ENCODE results near the gene KLHL8. TPM values are rescaled to one million over a fixed set of nuclear protein-coding genes. Genes with fewer than 3 reads are reported as not detected.

The KLHL8 gene
- total RNA-seq, 5 donors from 2014 or later (not counting 1 experiment from before 2014, with no cell fraction given) = 8.5 to 11.8 (median 9.8) TPM

DNA sequence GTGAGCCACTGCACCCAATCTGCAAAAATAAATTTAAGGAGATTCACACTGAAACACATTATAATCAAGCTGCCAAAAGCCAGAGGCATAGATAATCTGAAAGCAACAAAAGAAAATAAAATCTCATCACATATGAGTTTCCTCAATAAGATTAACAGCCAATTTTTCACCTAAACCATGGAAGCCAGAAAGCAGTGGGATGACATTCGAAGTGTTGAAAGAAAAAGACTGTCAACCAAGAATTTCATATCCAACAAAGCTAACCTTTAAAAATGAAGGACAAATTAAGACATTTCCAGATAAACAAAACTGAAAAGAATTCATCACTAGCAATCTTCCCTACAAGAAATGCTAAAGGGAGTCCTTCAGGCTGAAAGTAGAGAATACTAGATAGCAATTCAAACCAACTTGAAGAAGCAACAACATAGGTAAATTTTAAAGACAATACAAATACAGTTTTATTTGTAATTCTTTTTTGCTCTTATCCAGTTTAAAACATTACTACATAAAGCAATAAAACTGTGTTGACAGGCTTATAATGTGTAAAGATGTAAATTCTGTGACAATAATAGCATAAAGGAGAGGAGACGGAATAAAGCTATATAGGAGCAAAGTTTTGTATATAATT lies 23.1 kb upstream of the KLHL8 start:
- peaks cover 9% of the 10 kb centered on the region for H3K36me3 Mint-ChIP-seq
- Histone ChIP-seq H3K27ac (ENCODE audit: low read length) (no peak overlapping the region), H3K36me3 (ENCODE audit: control insufficient read depth in 2 of 2, extremely low read depth in 1 of 2, insufficient read depth in 1 of 2, low read length in 1 of 2) (no peaks in the 10 kb centered on the region), H3K27me3 (replicated peaks in 1 of 2; ENCODE audit: control insufficient read depth in 2 of 2, extremely low read depth in 1 of 2, insufficient read depth in 2 of 2, low read length in 1 of 2) (peaks cover 0 to 3% of the 10 kb centered on the region in 2 experiments), H3K4me1 (ENCODE audit: control insufficient read depth in 1 of 2, extremely low read depth in 1 of 2, insufficient read depth in 2 of 2, low read length in 2 of 2) (no peaks in the 10 kb centered on the region), H3K9me3 (peaks cover 4% of the 10 kb centered on the region), H3K4me3 (ENCODE audit: control insufficient read depth in 1 of 2, extremely low read depth in 1 of 2, low read length in 1 of 2) (peak overlapping the region in 1 of 2 donors; percentile 15)
- DNase-seq = no peak
- H3K4me3 Mint-ChIP-seq = no peak overlapping the region
- ChIA-PET CTCF (no interaction called here), POLR2A (no interaction called here)
- no peaks in the 10 kb centered on the region for H3K4me1 Mint-ChIP-seq
- H3K27me3 Mint-ChIP-seq = peaks cover 0 to 14% of the 10 kb centered on the region in 2 donors
- H3K9me3 Mint-ChIP-seq = peaks cover 21 to 26% (median 21%) of the 10 kb centered on the region in 3 donors
- ATAC-seq (replicated peaks in 1 of 4) = no peak
- WGBS (ENCODE audit: insufficient coverage) = 100% methylated on average over 1 of the region's 2 CpGs
- H3K27ac Mint-ChIP-seq = no peak overlapping the region

DNA sequence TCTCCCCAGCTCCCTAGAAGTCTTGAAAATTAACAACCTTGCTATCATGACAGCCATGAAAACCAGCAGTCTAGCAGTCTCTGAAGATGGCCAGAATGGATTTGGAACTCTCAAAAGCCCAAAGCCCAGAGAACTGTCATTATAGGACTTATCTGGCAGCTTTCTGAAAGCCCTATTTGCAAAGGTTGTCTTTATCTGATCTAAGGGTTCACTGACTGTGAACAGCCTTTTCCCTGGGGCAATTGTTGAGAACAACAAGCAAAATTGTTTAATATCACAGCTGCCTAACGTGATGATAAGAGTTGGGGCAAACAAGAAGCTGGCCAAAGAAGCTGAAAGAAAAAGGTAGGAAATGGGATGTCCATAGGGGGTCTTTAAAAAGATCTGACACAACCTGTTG lies 20.9 kb upstream of the KLHL8 start:
- whole genome bisulfite sequencing (ENCODE audit: insufficient coverage) = no CpG with 5 or more reads among the region's 1 CpG
- Mint-ChIP-seq H3K4me3 (no peak overlapping the region), H3K27ac (no peak overlapping the region), H3K27me3 (peaks cover 0 to 8% of the 10 kb centered on the region in 2 donors), H3K4me1 (no peaks in the 10 kb centered on the region), H3K36me3 (peaks cover 9% of the 10 kb centered on the region), H3K9me3 (peaks cover 21 to 23% (median 21%) of the 10 kb centered on the region in 3 donors)
- DNase-seq (no peak), ATAC-seq (replicated peaks in 1 of 4) (no peak)
- Histone ChIP-seq H3K36me3 (ENCODE audit: control insufficient read depth in 2 of 2, extremely low read depth in 1 of 2, insufficient read depth in 1 of 2, low read length in 1 of 2) (no peaks in the 10 kb centered on the region), H3K27ac (ENCODE audit: low read length) (no peak overlapping the region), H3K27me3 (replicated peaks in 1 of 2; ENCODE audit: control insufficient read depth in 2 of 2, extremely low read depth in 1 of 2, insufficient read depth in 2 of 2, low read length in 1 of 2) (peaks cover 0 to 3% of the 10 kb centered on the region in 2 experiments), H3K4me3 (ENCODE audit: control insufficient read depth in 1 of 2, extremely low read depth in 1 of 2, low read length in 1 of 2) (no peak overlapping the region), H3K9me3 (peaks cover 4% of the 10 kb centered on the region), H3K4me1 (ENCODE audit: control insufficient read depth in 1 of 2, extremely low read depth in 1 of 2, insufficient read depth in 2 of 2, low read length in 2 of 2) (peaks cover 0 to under 1% of the 10 kb centered on the region in 2 experiments)
- ChIA-PET CTCF (interaction anchor here (0.6 to 3.0 kb wide), 3 partner anchors 91 to 332 kb away, joined by 7 to 10 read pairs (median 8); no protein-coding TSS in a partner anchor), POLR2A (interaction anchor here in 1 of 2 donors (0.6 kb wide), 1 partner anchor 350 kb away, joined by 3 read pairs; no protein-coding TSS in a partner anchor)

- POLR2A ChIA-PET = interaction anchor here (0.6 to 1.1 kb wide), 2 partner anchors 87 to 151 kb away, joined by 3 to 6 read pairs; partner anchors contain the start of gene HSD17B11 (in 1 of the 2)
- no peak for ATAC-seq (replicated peaks in 1 of 4)
Observed at GRCh38 chr4:87240341-87240740, 19.9 kb upstream of the KLHL8 start.

DNA sequence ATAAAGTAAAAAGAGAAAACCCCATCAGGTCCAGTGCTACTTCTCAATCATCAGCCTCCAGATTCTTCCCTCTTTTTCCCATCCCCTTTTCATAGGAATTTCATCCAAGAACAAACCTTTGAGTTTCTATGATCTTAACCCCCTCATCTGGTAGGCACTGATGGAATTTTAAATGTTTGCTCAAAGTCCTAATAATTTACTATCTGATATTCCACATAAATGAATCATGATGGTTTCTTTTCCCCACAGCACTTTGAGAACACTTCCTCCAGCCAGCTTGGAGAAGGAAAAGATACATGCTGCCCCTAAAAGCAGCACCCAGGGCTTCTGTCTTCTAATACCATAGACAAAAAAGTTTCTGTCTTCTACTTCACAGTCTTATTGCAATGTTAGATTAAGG lies 19.4 kb upstream of the KLHL8 start:
- H3K9me3 ChIP-seq = peaks cover 4% of the 10 kb centered on the region
- Mint-ChIP-seq H3K36me3 (peaks cover 9% of the 10 kb centered on the region), H3K9me3 (peaks cover 21 to 23% (median 21%) of the 10 kb centered on the region in 3 donors), H3K27ac (no peak overlapping the region), H3K27me3 (peaks cover 0 to 8% of the 10 kb centered on the region in 2 donors), H3K4me3 (no peak overlapping the region), H3K4me1 (peaks cover 0 to 9% (median 0%) of the 10 kb centered on the region in 3 donors)
- ATAC-seq (replicated peaks in 1 of 4) = no peak
- peaks cover 0 to 4% of the 10 kb centered on the region in 2 experiments for H3K4me1 ChIP-seq (ENCODE audit: control insufficient read depth in 1 of 2, extremely low read depth in 1 of 2, insufficient read depth in 2 of 2, low read length in 2 of 2)
- ChIA-PET CTCF (interaction anchor here (0.9 to 3.0 kb wide), 2 partner anchors 89 to 317 kb away, joined by 3 to 10 read pairs; no protein-coding TSS in a partner anchor), POLR2A (interaction anchor here (0.6 to 1.1 kb wide), 2 partner anchors 86 to 151 kb away, joined by 3 to 6 read pairs; partner anchors contain the start of gene HSD17B11 (in 1 of the 2))
- H3K27me3 ChIP-seq (replicated peaks in 1 of 2; ENCODE audit: control insufficient read depth in 2 of 2, extremely low read depth in 1 of 2, insufficient read depth in 2 of 2, low read length in 1 of 2) = no peaks in the 10 kb centered on the region
- H3K36me3 ChIP-seq (ENCODE audit: control insufficient read depth in 2 of 2, extremely low read depth in 1 of 2, insufficient read depth in 1 of 2, low read length in 1 of 2) = no peaks in the 10 kb centered on the region
- no peak for DNase-seq
- no peak overlapping the region for H3K4me3 ChIP-seq (ENCODE audit: control insufficient read depth in 1 of 2, extremely low read depth in 1 of 2, low read length in 1 of 2)
- no peak overlapping the region for H3K27ac ChIP-seq (ENCODE audit: low read length)

More at GRCh38 chr4:87240341-87240740, 19.9 kb upstream of the KLHL8 start:
- no CpG with 5 or more reads among the region's 1 CpG for WGBS (ENCODE audit: insufficient coverage)
- Mint-ChIP-seq H3K9me3 (peaks cover 21 to 23% (median 21%) of the 10 kb centered on the region in 3 donors), H3K36me3 (peaks cover 9% of the 10 kb centered on the region), H3K27me3 (peaks cover 0 to 8% of the 10 kb centered on the region in 2 donors), H3K4me3 (no peak overlapping the region), H3K4me1 (peaks cover 0 to 9% (median 0%) of the 10 kb centered on the region in 3 donors), H3K27ac (no peak overlapping the region)
- H3K4me3 ChIP-seq (ENCODE audit: control insufficient read depth in 1 of 2, extremely low read depth in 1 of 2, low read length in 1 of 2) = no peak overlapping the region
- H3K36me3 ChIP-seq (ENCODE audit: control insufficient read depth in 2 of 2, extremely low read depth in 1 of 2, insufficient read depth in 1 of 2, low read length in 1 of 2) = no peaks in the 10 kb centered on the region
- peaks cover 0 to 4% of the 10 kb centered on the region in 2 experiments for H3K4me1 ChIP-seq (ENCODE audit: control insufficient read depth in 1 of 2, extremely low read depth in 1 of 2, insufficient read depth in 2 of 2, low read length in 2 of 2)
- no peak for DNase-seq
- CTCF ChIA-PET = interaction anchor here (0.9 to 3.0 kb wide), 3 partner anchors 90 to 318 kb away, joined by 3 to 10 read pairs (median 8); no protein-coding TSS in a partner anchor
- peaks cover 4% of the 10 kb centered on the region for H3K9me3 ChIP-seq
- H3K27ac ChIP-seq (ENCODE audit: low read length) = no peak overlapping the region
- no peaks in the 10 kb centered on the region for H3K27me3 ChIP-seq (replicated peaks in 1 of 2; ENCODE audit: control insufficient read depth in 2 of 2, extremely low read depth in 1 of 2, insufficient read depth in 2 of 2, low read length in 1 of 2)

DNA sequence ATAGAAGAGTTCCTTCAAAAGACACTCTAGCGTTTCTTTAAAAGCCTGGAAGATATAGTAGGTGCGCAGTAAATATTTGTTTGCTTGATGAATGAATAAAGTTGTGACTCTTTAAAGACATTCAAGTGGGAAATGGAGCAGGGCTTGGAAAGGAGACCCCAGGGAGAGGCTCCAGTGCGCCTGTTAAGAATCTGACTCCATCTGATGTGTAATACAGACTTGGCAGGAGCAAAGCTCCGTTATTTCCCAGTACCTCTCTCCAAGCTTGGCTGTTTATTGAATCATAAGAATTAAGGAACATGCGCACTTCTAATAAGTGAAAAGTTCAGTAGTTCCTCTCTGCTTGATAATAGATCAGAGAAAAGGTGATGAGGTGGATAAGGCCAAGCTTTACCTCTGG lies 18.8 kb upstream of the KLHL8 start:
- peaks cover 0 to 9% (median 0%) of the 10 kb centered on the region in 3 donors for H3K4me1 Mint-ChIP-seq
- H3K27me3 Mint-ChIP-seq = peaks cover 0 to 6% of the 10 kb centered on the region in 2 donors
- peaks cover 9% of the 10 kb centered on the region for H3K36me3 Mint-ChIP-seq
- DNase-seq (no peak), ATAC-seq (replicated peaks in 1 of 4) (no peak)
- ChIA-PET POLR2A (no interaction called here), CTCF (interaction anchor here (0.7 to 3.0 kb wide), 3 partner anchors 89 to 317 kb away, joined by 3 to 10 read pairs (median 3); partner anchors contain the start of gene HSD17B11 (in 1 of the 2))
- H3K27me3 ChIP-seq (replicated peaks in 1 of 2; ENCODE audit: control insufficient read depth in 2 of 2, extremely low read depth in 1 of 2, insufficient read depth in 2 of 2, low read length in 1 of 2) = no peaks in the 10 kb centered on the region
- H3K27ac ChIP-seq (ENCODE audit: low read length) = no peak overlapping the region
- H3K4me3 Mint-ChIP-seq = no peak overlapping the region
- H3K4me1 ChIP-seq (ENCODE audit: control insufficient read depth in 1 of 2, extremely low read depth in 1 of 2, insufficient read depth in 2 of 2, low read length in 2 of 2) = peaks cover 0 to 4% of the 10 kb centered on the region in 2 experiments
- no peak overlapping the region for H3K4me3 ChIP-seq (ENCODE audit: control insufficient read depth in 1 of 2, extremely low read depth in 1 of 2, low read length in 1 of 2)
- H3K9me3 ChIP-seq = peaks cover 4% of the 10 kb centered on the region
- H3K36me3 ChIP-seq (ENCODE audit: control insufficient read depth in 2 of 2, extremely low read depth in 1 of 2, insufficient read depth in 1 of 2, low read length in 1 of 2) = no peaks in the 10 kb centered on the region
- WGBS (ENCODE audit: insufficient coverage) = 95% methylated on average over 3 of the region's 5 CpGs
- no peak overlapping the region for H3K27ac Mint-ChIP-seq
- peaks cover 17 to 18% (median 17%) of the 10 kb centered on the region in 3 donors for H3K9me3 Mint-ChIP-seq

DNA sequence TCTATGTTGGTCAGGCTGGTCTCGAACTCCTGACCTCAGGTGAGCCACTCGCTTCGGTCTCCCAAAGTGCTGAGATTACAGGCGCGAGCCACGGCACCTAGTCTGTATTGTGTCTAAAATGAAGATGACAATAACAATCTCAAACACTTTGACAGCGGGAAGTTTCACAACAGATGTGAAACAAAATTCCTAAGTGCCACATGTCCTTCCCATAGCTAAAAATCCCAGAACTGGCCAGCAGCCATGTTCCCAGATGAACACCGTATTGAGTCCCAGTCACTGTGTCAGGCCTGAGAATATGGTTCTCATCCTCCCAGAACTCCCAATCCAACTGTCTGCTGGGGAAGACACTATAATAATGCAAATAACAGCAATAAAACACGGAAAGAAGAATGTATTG lies 16.4 kb upstream of the KLHL8 start:
- Histone ChIP-seq H3K4me1 (ENCODE audit: control insufficient read depth in 1 of 2, extremely low read depth in 1 of 2, insufficient read depth in 2 of 2, low read length in 2 of 2) (peaks cover 0 to 4% of the 10 kb centered on the region in 2 experiments), H3K4me3 (ENCODE audit: control insufficient read depth in 1 of 2, extremely low read depth in 1 of 2, low read length in 1 of 2) (no peak overlapping the region), H3K36me3 (ENCODE audit: control insufficient read depth in 2 of 2, extremely low read depth in 1 of 2, insufficient read depth in 1 of 2, low read length in 1 of 2) (no peaks in the 10 kb centered on the region), H3K27ac (ENCODE audit: low read length) (no peak overlapping the region), H3K9me3 (no peaks in the 10 kb centered on the region), H3K27me3 (replicated peaks in 1 of 2; ENCODE audit: control insufficient read depth in 2 of 2, extremely low read depth in 1 of 2, insufficient read depth in 2 of 2, low read length in 1 of 2) (no peaks in the 10 kb centered on the region)
- no peak overlapping the region for H3K4me3 Mint-ChIP-seq
- peaks cover 0 to 9% (median 0%) of the 10 kb centered on the region in 3 donors for H3K4me1 Mint-ChIP-seq
- ChIA-PET POLR2A (interaction anchor here in 1 of 2 donors (0.6 to 0.7 kb wide), 2 partner anchors 10 to 11 kb away, joined by 3 read pairs; no protein-coding TSS in a partner anchor), CTCF (interaction anchor here (0.6 to 2.0 kb wide), 5 partner anchors 50 to 87 kb away, joined by 3 to 7 read pairs (median 4); no protein-coding TSS in a partner anchor)
- peaks cover 0 to under 1% (median under 1%) of the 10 kb centered on the region in 3 donors for H3K9me3 Mint-ChIP-seq
- ATAC-seq (replicated peaks in 1 of 4) (no peak), DNase-seq (no peak)
- WGBS (ENCODE audit: insufficient coverage) = 100% methylated on average over 1 of the region's 9 CpGs
- no peak overlapping the region for H3K27ac Mint-ChIP-seq
- H3K27me3 Mint-ChIP-seq = peaks cover 0 to 6% of the 10 kb centered on the region in 2 donors
- H3K36me3 Mint-ChIP-seq = no peaks in the 10 kb centered on the region
